A549 (cell line): Measurements from ENCODE around the gene KNDC1. TPM values are rescaled to one million over a fixed set of nuclear protein-coding genes. Genes with fewer than 3 reads are reported as not detected.

Experiments
- ATAC-seq, 2 experiments: fragments of 200-7000 bp in 1 of 2; fragments of >200 bp in 1 of 2; cut with Nextera tagmentation in 1 of 2; cut with Tn5 transposase in 1 of 2; 3 replicates each; pipeline versions ENCODE4 v1.8.0 to v1.9.1; 2018 to 2020; ENCODE audit warnings: mild to moderate bottlenecking in 1 of 2, moderate library complexity in 1 of 2
- CTCF ChIA-PET: fragments of 300-600 bp; sonication (Branson Sonifier 250); formaldehyde crosslinking; extraction: SDS; loops from one replicate; lab custom pipeline; 2021; ENCODE audit warnings: antibody characterized with exemption, inconsistent platforms; lab: Yijun Ruan, JAX
- POLR2A ChIA-PET: fragments of 350-600 bp; formaldehyde crosslinking; extraction: SDS; loops from one replicate; lab custom pipeline; 2021; ENCODE audit warnings: antibody characterized with exemption, inconsistent platforms; lab: Yijun Ruan, JAX
- DNase-seq, 2 experiments: peaks; one replicate each; pipeline versions ENCODE4 v3.0.0 to v3.0.0-alpha.2; 2011 to 2016; ENCODE audit warnings: low read depth in 1 of 2, low spot score in 1 of 2
- FAIRE-seq: peaks from 2 replicates; lab custom pipeline; 2011; peaks lifted over from hg19 to GRCh38; lab: Jason Lieb, UNC
- H3K27ac ChIP-seq, 2 experiments: fragments of >200 bp; sonication (Bioruptor Twin); formaldehyde crosslinking; 3 replicates each; pipeline ENCODE4 v1.5.1; 2016 to 2017
- H3K4me1 ChIP-seq: fragments of >200 bp; sonication (Bioruptor Twin); formaldehyde crosslinking; 3 replicates; pipeline ENCODE4 v1.6.1; 2016
- H3K4me2 ChIP-seq: fragments of >200 bp; sonication (Bioruptor Twin); formaldehyde crosslinking; 3 replicates; pipeline ENCODE4 v1.6.1; 2016
- H3K4me3 ChIP-seq: fragments of >200 bp; sonication (Bioruptor Twin); formaldehyde crosslinking; 3 replicates; pipeline ENCODE4 v1.5.1; 2016
- H3K9me3 ChIP-seq: fragments of >200 bp; sonication (Bioruptor Twin); formaldehyde crosslinking; 3 replicates; pipeline ENCODE4 v1.6.1; 2016
- BHLHE40 ChIP-seq: IDR thresholded peaks from 2 replicates; pipeline ENCODE4 v1.6.1; 2012; ENCODE audit warnings: low read depth, low read length, inconsistent platforms
- GATA3 ChIP-seq: IDR thresholded peaks from 2 replicates; pipeline ENCODE4 v1.6.1; 2012; ENCODE audit warnings: borderline replicate concordance
- HEYL ChIP-seq: fragments of 250-450 bp; sonication (Bioruptor Pico); IDR thresholded peaks from 2 replicates; pipeline ENCODE4 v1.8.0; 2021; ENCODE audit warnings: mild to moderate bottlenecking, moderate library complexity
- HOXB13 ChIP-seq: fragments of 250-450 bp; sonication (Bioruptor Pico); IDR thresholded peaks from 2 replicates; pipeline ENCODE4 v1.5.0; 2020; ENCODE audit warnings: low read depth, mild to moderate bottlenecking, moderate library complexity
- KDM5A ChIP-seq: fragments of 200-600 bp; sonication (generic); IDR thresholded peaks from 2 replicates; pipeline ENCODE4 v1.6.1; 2016; ENCODE audit warnings: antibody characterized with exemption, mild to moderate bottlenecking
- MAFK ChIP-seq: fragments of 450-650 bp; IDR thresholded peaks from 2 replicates; pipeline ENCODE4 v1.6.1; 2014; ENCODE audit not compliant: partially characterized antibody
- POLR2A ChIP-seq: IDR thresholded peaks from 2 replicates; pipeline ENCODE4 v1.6.1; 2012; ENCODE audit warnings: mild to moderate bottlenecking, low read length
- RARB ChIP-seq: fragments of 250-450 bp; sonication (Bioruptor Pico); IDR thresholded peaks from 2 replicates; pipeline ENCODE4 v1.8.0; 2021; ENCODE audit warnings: mild to moderate bottlenecking, moderate library complexity
- RNF2 ChIP-seq: fragments of 200-600 bp; sonication (generic); IDR thresholded peaks from 2 replicates; pipeline ENCODE4 v1.6.1; 2016; ENCODE audit warnings: low read depth, mild to moderate bottlenecking, antibody characterized with exemption, moderate library complexity, borderline replicate concordance
- SMC3 ChIP-seq: fragments of >200 bp; sonication (Bioruptor Twin); formaldehyde crosslinking; IDR thresholded peaks from 3 replicates; pipeline ENCODE4 v1.6.1; 2018; ENCODE audit warnings: inconsistent platforms
- ZNF302 ChIP-seq: fragments of 250-450 bp; sonication (Bioruptor Pico); IDR thresholded peaks from 2 replicates; pipeline ENCODE4 v1.9.0; 2021; ENCODE audit warnings: inconsistent platforms, mild to moderate bottlenecking, moderate library complexity
- WGBS: methylation state at CpG from one replicate; pipeline ENCODE4 v1.1.6; 2017; ENCODE audit errors: missing lambda C conversion rate; 5-methylcytosine and 5-hydroxymethylcytosine counted together
- polyA plus RNA-seq, 4 experiments: library from polyadenylated mRNA; depleted of rRNA in 3 of 4; stranded (reverse); fragments of >200 nt; fragmentation: RNase III in 1 of 4; extraction: RNeasy Plus Mini Kit Qiagen cat#74134 plus additional on column Dnase treatment in 1 of 4; gene quantifications; 2 replicates in 3 of 4; 3 replicates in 1 of 4; pipeline ENCODE4 v1.2.3, GENCODE V29; 2011 to 2017
- TF ChIP-seq, protein P1 (sequence below): fragments of 250-450 bp; sonication (Bioruptor Pico); IDR thresholded peaks from 2 replicates; pipeline ENCODE4 v1.5.0; 2021; ENCODE audit warnings: mild to moderate bottlenecking, moderate library complexity, borderline replicate concordance
- TF ChIP-seq, protein P2 (sequence below): fragments of 200-600 bp; sonication (generic); IDR thresholded peaks from 2 replicates; pipeline ENCODE4 v1.6.1; 2016; ENCODE audit warnings: antibody characterized with exemption, mild to moderate bottlenecking, moderate library complexity

The KNDC1 gene
- polyA plus RNA-seq, 2 of the 4 experiments (the other 2 are of a cell fraction): 0.56 to 0.63 TPM

DNA sequence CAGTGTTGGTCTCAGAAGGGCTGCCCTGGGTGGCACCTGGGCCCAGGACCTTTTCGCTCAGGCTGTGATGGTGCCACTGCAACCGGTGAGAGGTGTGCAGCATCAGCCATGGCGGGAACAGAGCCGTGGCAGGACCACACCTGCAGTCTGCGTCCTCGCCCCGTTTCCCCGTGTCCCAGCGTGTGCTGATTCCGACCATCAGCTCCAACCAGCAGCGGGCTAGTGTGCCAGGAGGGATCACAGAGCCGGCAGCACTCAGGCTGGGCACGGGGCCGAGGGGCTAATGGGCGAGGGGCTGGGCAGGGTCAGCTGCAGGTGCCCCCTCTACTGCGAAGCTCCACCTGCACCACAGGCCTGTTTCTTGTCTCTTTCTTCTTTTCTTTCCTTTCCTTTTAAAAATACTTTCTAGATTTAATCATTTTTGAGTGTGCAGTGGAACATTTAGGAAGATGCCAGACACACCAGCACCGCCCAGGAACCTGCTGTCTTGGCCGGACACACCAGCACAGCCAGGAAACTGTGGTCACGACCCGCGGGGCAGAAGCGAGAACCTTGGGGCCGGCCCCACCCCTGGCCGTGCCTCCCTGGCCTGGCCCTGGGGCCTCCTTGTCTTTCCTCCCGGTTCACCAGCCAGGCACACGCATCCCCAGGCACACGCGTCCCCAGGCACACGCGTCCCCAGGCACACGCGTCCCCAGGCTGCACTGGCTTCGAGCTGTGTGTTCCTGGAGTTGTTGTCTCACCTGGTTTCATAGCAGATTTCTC is 37.7 kb upstream of the KNDC1 start (continued):
- TF ChIP-seq SMC3: no peak
- no peak for TF ChIP-seq HOXB13 (CRISPR knock-in tag)
- TF ChIP-seq, protein P1, sequence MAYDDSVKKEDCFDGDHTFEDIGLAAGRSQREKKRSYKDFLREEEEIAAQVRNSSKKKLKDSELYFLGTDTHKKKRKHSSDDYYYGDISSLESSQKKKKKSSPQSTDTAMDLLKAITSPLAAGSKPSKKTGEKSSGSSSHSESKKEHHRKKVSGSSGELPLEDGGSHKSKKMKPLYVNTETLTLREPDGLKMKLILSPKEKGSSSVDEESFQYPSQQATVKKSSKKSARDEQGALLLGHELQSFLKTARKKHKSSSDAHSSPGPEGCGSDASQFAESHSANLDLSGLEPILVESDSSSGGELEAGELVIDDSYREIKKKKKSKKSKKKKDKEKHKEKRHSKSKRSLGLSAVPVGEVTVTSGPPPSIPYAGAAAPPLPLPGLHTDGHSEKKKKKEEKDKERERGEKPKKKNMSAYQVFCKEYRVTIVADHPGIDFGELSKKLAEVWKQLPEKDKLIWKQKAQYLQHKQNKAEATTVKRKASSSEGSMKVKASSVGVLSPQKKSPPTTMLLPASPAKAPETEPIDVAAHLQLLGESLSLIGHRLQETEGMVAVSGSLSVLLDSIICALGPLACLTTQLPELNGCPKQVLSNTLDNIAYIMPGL: no peak
- TF ChIP-seq RARB (CRISPR knock-in tag): no peak
- no peak for TF ChIP-seq HEYL (CRISPR knock-in tag)
- TF ChIP-seq ZNF302 (CRISPR knock-in tag): no peak
- no peak for TF ChIP-seq GATA3

DNA sequence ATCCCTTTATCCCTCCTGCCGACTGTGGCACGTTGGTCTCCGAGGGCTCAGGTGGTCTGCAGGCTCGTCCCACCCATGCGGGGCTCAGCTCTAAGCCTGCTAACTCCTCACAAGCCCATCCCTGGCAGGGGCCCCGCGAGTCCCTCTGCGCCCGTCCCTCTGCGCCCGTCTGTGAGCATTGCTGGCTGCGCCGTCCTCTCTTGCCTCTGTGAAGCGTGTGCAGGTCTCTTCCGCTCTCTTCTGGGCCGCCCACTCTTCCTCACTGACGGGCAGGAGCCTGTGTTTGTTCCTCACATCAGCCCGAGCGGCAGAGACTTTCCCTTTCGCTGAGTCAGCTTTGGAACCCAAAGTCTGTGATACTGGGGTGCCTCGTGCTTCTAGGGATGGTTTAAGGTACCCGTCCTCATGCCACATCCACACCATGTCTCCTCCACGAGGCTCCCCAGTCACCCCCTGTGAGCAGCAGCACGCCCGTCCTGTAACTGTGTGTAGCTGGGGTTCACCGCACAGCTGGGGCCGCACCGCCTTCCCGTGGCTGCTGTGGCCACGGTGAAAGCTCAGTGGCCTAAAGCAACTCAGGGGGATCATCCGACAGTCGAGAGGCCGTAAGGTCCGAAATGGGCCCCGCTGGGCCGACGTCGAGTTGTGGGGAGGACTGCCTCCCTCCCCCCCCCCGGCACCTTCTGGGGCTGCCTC is 36.8 kb upstream of the KNDC1 start:
- DNase-seq: no peak
- ATAC-seq: no peak
- Histone ChIP-seq H3K4me3 (no peak overlapping the region), H3K4me2 (no peak overlapping the region), H3K27ac (no peak overlapping the region), H3K4me1 (no peaks in the 10 kb centered on the region)
- ChIA-PET CTCF (interaction anchor here (1.0 to 4.2 kb wide), 9 partner anchors 10 to 468 kb away, joined by 3 to 49 read pairs (median 17); partner anchors contain the start of gene CFAP46), POLR2A (no interaction called here)
- FAIRE-seq: no peak
- TF ChIP-seq KDM5A: no peak
- TF ChIP-seq BHLHE40: no peak
- peak; percentile 83 for TF ChIP-seq MAFK
- TF ChIP-seq HEYL (CRISPR knock-in tag): no peak
- TF ChIP-seq, all 56 proteins: peak for 1
- H3K9me3 ChIP-seq: no peaks in the 10 kb centered on the region
- WGBS: 68% methylated on average over 26 of the region's 39 CpGs

DNA sequence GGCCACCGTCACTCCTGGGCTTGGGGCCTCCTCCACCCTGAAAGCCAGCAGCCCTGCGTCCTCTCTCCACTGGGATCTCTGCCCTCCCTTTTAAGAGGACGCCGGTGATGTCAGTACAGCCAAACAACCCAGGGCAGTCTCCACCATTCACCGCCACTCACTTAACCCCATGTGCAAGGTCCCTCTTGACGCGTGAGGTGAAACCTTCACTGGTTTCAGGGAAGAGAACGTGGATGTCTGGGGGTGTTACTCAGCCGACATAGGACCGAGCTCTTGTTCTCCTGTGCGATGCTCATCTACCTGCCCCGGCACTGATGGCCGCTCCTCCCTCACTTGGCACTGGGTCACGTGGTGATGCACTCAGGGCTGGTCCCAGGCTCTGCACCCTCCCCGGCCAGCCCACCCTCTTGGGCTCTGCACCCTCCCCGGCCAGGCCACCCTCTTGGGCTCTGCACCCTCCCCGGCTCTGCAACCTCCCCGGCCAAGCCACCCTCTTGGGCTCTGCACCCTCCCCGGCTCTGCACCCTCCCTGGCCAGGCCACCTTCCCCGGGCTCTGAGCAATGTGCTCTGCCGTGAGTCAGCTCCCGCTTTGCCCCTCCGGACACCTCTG is 36.2 kb upstream of the KNDC1 start:
- ATAC-seq (peak in 1 of 2 experiments; percentile 19; a peak in 3 of 6 replicates), FAIRE-seq (no peak), DNase-seq (no peak)
- Histone ChIP-seq H3K4me2 (no peak overlapping the region), H3K9me3 (no peaks in the 10 kb centered on the region), H3K4me3 (no peak overlapping the region), H3K4me1 (no peaks in the 10 kb centered on the region)
- ChIA-PET CTCF (interaction anchor here (0.6 to 4.2 kb wide), 36 partner anchors 8 to 487 kb away, joined by 3 to 49 read pairs (median 4); partner anchors contain the start of gene CFAP46), POLR2A (no interaction called here)
- WGBS: 56% methylated on average over 12 of the region's 23 CpGs
- TF ChIP-seq POLR2A: no peak
- no peak for TF ChIP-seq RNF2
- TF ChIP-seq MAFK: no peak
- TF ChIP-seq, protein P2, sequence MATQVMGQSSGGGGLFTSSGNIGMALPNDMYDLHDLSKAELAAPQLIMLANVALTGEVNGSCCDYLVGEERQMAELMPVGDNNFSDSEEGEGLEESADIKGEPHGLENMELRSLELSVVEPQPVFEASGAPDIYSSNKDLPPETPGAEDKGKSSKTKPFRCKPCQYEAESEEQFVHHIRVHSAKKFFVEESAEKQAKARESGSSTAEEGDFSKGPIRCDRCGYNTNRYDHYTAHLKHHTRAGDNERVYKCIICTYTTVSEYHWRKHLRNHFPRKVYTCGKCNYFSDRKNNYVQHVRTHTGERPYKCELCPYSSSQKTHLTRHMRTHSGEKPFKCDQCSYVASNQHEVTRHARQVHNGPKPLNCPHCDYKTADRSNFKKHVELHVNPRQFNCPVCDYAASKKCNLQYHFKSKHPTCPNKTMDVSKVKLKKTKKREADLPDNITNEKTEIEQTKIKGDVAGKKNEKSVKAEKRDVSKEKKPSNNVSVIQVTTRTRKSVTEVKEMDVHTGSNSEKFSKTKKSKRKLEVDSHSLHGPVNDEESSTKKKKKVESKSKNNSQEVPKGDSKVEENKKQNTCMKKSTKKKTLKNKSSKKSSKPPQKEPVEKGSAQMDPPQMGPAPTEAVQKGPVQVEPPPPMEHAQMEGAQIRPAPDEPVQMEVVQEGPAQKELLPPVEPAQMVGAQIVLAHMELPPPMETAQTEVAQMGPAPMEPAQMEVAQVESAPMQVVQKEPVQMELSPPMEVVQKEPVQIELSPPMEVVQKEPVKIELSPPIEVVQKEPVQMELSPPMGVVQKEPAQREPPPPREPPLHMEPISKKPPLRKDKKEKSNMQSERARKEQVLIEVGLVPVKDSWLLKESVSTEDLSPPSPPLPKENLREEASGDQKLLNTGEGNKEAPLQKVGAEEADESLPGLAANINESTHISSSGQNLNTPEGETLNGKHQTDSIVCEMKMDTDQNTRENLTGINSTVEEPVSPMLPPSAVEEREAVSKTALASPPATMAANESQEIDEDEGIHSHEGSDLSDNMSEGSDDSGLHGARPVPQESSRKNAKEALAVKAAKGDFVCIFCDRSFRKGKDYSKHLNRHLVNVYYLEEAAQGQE: no peak
- no peak for TF ChIP-seq ZNF302 (CRISPR knock-in tag)
- TF ChIP-seq, all 56 proteins: peak for 0
- no peak overlapping the region for H3K27ac ChIP-seq
